K562 (cell line): ENCODE measurements around the gene INCENP. TPM values are rescaled to one million over a fixed set of nuclear protein-coding genes. Genes with fewer than 3 reads are reported as not detected.
A peak's percentile ranks its signal among the peaks of the same experiment; 100 is the strongest.

ENCODE experiments used
- BACH1 ChIP-seq: fragments of 200-800 bp; sonication (Bioruptor generic); IDR thresholded peaks from 2 replicates; pipeline ENCODE4 v1.6.1; 2016; ENCODE audit warnings: missing genetic modification characterization, missing compliant biosample characterization
- ETS2 ChIP-seq: IDR thresholded peaks from 2 replicates; pipeline ENCODE4 v1.6.1; 2016; ENCODE audit warnings: borderline replicate concordance, missing genetic modification characterization, mild to moderate bottlenecking, moderate library complexity, missing compliant biosample characterization; ENCODE audit not compliant: poor library complexity, severe bottlenecking
- GATAD2B ChIP-seq: fragments of 450-650 bp; IDR thresholded peaks from 2 replicates; pipeline ENCODE4 v1.6.1; 2017; ENCODE audit warnings: mild to moderate bottlenecking, borderline replicate concordance
- NCOA6 ChIP-seq: fragments of 450-650 bp; IDR thresholded peaks from 2 replicates; pipeline ENCODE4 v1.6.1; 2017; ENCODE audit warnings: mild to moderate bottlenecking
- NR2C1 ChIP-seq, 2 experiments: fragments of 450-650 bp; IDR thresholded peaks; 2 replicates each; pipeline ENCODE4 v1.6.1; 2017; ENCODE audit warnings: mild to moderate bottlenecking in 2 of 2, antibody characterized with exemption in 1 of 2, inconsistent platforms in 1 of 2, missing compliant biosample characterization in 1 of 2, missing genetic modification characterization in 1 of 2
- PHF8 ChIP-seq: fragments of 200-600 bp; sonication (generic); IDR thresholded peaks from 2 replicates; pipeline ENCODE4 v1.6.1; 2012; ENCODE audit warnings: mixed run types, mild to moderate bottlenecking, inconsistent platforms, low read length, moderate library complexity, borderline replicate concordance
- RHOXF2B ChIP-seq: fragments of 250-450 bp; sonication (Bioruptor Pico); conservative IDR thresholded peaks from 2 replicates; pipeline ENCODE4 v1.5.1; 2021
- SMAD1 ChIP-seq: fragments of 150-350 bp; IDR thresholded peaks from 2 replicates; pipeline ENCODE4 v1.6.1; 2014; ENCODE audit warnings: low read length, low read depth; ENCODE audit not compliant: partially characterized antibody
- SNRNP70 ChIP-seq: fragments of 200-400 bp; formaldehyde crosslinking; optimal IDR thresholded peaks from 2 replicates; pipeline ENCODE3; 2017; ENCODE audit warnings: low read depth, low read length
- SP2 ChIP-seq: IDR thresholded peaks from 2 replicates; pipeline ENCODE4 v1.6.1; 2011; ENCODE audit warnings: mild to moderate bottlenecking, low read depth, low read length, moderate library complexity; ENCODE audit not compliant: poor library complexity, severe bottlenecking; ENCODE audit errors: extremely low read depth
- SREBF2 ChIP-seq: sonication (generic); formaldehyde crosslinking; IDR thresholded peaks from 2 replicates; pipeline ENCODE4 v1.4.0; 2020; ENCODE audit warnings: mild to moderate bottlenecking, missing genetic modification reagents
- TEAD1 ChIP-seq, 2 experiments: fragments of 450-650 bp in 1 of 2; sonication (generic) in 1 of 2; formaldehyde crosslinking; IDR thresholded peaks; 2 replicates each; pipeline versions ENCODE4 v1.4.0 to v1.8.0; 2020 to 2022; ENCODE audit warnings: mild to moderate bottlenecking in 2 of 2, missing genetic modification reagents in 1 of 2
- TEAD2 ChIP-seq: fragments of 450-650 bp; IDR thresholded peaks from 2 replicates; pipeline ENCODE4 v1.6.1; 2016; ENCODE audit warnings: missing genetic modification characterization, control low read depth, missing compliant biosample characterization
- ZBTB40 ChIP-seq, 2 experiments: fragments of 450-650 bp in 1 of 2; sonication (generic) in 1 of 2; formaldehyde crosslinking in 1 of 2; IDR thresholded peaks; 2 replicates each; pipeline versions ENCODE4 v1.7.1 to v1.9.0; 2016 to 2022; ENCODE audit warnings: inconsistent platforms in 1 of 2, mild to moderate bottlenecking in 1 of 2, missing genetic modification reagents in 1 of 2
- ZBTB8A ChIP-seq: fragments of 450-650 bp; IDR thresholded peaks from 2 replicates; pipeline ENCODE4 v1.6.1; 2018; ENCODE audit warnings: mild to moderate bottlenecking, moderate library complexity; ENCODE audit not compliant: partially characterized antibody
- ZC3H4 ChIP-seq: sonication (generic); formaldehyde crosslinking; IDR thresholded peaks from 2 replicates; pipeline ENCODE4 v1.9.0; 2021; ENCODE audit warnings: missing genetic modification reagents, borderline replicate concordance
- ZNF778 ChIP-seq: fragments of 450-650 bp; formaldehyde crosslinking; IDR thresholded peaks from 2 replicates; pipeline ENCODE4 v1.4.0; 2020; ENCODE audit warnings: mild to moderate bottlenecking, moderate library complexity
- polyA plus RNA-seq, 8 experiments: library from polyadenylated mRNA; depleted of rRNA in 4 of 8; stranded (reverse) in 5 of 8; unstranded in 3 of 8; fragments of >200 nt; fragmentation: Nextera tagmentation in 2 of 8; fragmentation: Illumina TruSeq in 1 of 8; extraction: Ambion mirVana in 2 of 8; extraction: Trizol in 1 of 8; gene quantifications; 2 replicates each; pipeline versions ENCODE4 v1.2.1 to v1.2.3, GENCODE V29; 2011 to 2014; ENCODE audit warnings: inconsistent platforms in 1 of 8, missing spikeins in 1 of 8
- total RNA-seq, 7 experiments: library from RNA; depleted of rRNA in 6 of 7; stranded (reverse); fragments of >200 nt in 6 of 7; fragmentation: Illumina TruSeq in 2 of 7; extraction: Trizol in 2 of 7; gene quantifications; 2 replicates each; pipeline versions ENCODE4 v1.2.1 to v1.2.3, GENCODE V29; 2011 to 2021; ENCODE audit warnings: low replicate concordance in 1 of 7

The INCENP gene
- total and polyA plus RNA-seq, 9 of the 15 experiments (the other 6 are each of a cell fraction or from before 2014, with no cell fraction given) = 1.1 to 97.9 (median 28.2) TPM

- peak; percentile 27; the same call in 1 of the 2 replicates for TF ChIP-seq TEAD2
- TF ChIP-seq GATAD2B = peak; percentile 82
- TF ChIP-seq SREBF2 (CRISPR knock-in tag) = no peak
- no peak for TF ChIP-seq PHF8
- TF ChIP-seq BACH1 = no peak
- no peak for TF ChIP-seq ZC3H4 (CRISPR knock-in tag)
- no peak for TF ChIP-seq NCOA6
- no peak for TF ChIP-seq ZBTB8A
- no peak for TF ChIP-seq ETS2 (tag)
- no peak for TF ChIP-seq SP2
- TF ChIP-seq ZNF778 (CRISPR knock-in tag) = no peak
- peak; percentile 55; the same call in 1 of the 2 replicates for TF ChIP-seq ZBTB40 (IDR thresholded peaks at IDR 0.05)
- no peak for TF ChIP-seq ZBTB40 (CRISPR knock-in tag; IDR thresholded peaks at IDR 0.05)
- TF ChIP-seq SMAD1 = no peak
- TF ChIP-seq SNRNP70 = no peak
- TF ChIP-seq NR2C1 (IDR thresholded peaks at IDR 0.05) = no peak
- no peak for TF ChIP-seq NR2C1 (tag; IDR thresholded peaks at IDR 0.05)
- no peak for TF ChIP-seq RHOXF2B
- peak in 1 of 2 experiments; percentile 7; a peak in 1 of 4 replicates for TF ChIP-seq TEAD1 (CRISPR knock-in tag; IDR thresholded peaks at IDR 0.05)
Measured at GRCh38 chr11:62081378-62082291, 42.2 kb upstream of the INCENP start (continued).
